ENCODE data around the gene NME7.

DNA sequence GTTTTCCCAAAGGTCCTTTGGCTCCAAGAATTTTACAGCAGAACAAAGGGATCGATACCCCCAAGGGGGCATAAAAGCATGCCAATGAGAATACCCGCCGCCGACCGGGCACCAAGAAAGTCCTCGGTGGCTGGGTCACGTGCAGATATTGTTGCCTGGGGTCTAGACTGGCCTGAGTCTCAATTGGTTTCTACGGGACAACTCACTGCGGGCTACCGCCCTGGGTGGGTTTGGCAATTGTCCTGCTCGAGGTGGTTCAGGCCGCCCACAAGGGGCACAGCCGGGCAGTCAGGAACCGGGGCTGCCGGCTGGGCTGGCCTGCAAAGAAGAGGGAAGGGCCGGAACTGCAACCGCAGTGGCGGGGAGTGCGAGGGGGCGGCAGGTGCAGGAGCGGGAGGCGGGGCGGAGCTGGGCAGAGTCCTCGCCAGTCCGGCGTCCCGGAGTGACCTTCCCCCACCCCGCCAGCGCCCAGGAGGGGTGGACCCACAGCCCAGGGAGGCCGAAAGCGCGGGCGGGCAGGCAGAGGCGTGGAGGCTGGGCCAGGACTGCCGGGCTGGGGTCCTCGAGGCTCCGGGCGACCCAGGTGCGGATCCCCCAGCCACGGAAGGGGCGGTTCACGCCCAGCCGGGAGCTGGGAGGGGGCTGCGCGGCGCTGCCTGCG lies 262.0 kb downstream of the NME7 start:
- TF ChIP-seq POLR2AphosphoS5 (IDR thresholded peaks at IDR 0.05; ENCODE audit: borderline replicate concordance, low read depth, low read length) = no peak
- no peak for TF ChIP-seq EZH2 (IDR thresholded peaks at IDR 0.05)
